ENCODE measurements around the gene LCAT.
"Not testable (repeated sequence)": the region's sequence is repeated elsewhere in the genome, so short reads cannot be mapped to it uniquely, and the experiment has no call there.

The LCAT gene

DNA sequence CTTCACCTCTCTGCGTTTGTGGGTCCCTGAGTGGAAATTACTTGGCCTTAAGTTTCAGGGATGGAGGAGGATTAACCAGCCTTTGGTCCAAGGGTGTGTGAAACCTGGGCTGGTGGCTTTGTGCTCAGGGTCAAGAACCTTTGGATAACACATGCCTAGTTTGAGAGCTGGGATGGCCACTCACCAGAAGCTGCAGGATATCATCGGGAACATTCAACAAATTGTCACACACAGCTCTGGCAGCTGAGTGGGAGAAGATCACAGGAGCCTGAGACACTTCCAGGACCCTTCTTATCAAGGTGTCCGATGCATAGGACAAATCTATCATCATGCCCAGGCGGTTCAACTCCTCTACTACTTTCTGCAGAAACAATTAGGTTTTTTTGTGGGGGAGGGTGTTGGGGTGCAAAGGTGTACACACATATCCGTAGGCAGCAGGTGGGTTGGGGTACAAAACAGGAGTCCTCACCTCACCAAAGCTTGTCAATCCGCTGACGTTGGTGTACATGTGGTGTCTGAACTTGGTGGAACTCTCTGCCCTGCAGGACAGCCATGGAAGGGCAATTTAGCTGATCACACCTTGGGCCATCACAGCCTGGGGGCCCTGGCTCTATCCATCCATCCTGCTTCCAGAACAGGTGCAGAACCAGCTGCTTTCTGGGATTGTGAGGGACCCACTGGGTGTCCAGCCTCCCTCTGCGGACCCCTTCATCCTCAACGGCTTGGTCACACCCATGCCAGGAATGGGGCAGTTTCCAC is 33.7 kb upstream of the LCAT start:
- H3K27me3 ChIP-seq (ENCODE audit: insufficient read depth, low read depth, severe bottlenecking): no peaks in the 10 kb centered on the region
- TF ChIP-seq, protein P1, sequence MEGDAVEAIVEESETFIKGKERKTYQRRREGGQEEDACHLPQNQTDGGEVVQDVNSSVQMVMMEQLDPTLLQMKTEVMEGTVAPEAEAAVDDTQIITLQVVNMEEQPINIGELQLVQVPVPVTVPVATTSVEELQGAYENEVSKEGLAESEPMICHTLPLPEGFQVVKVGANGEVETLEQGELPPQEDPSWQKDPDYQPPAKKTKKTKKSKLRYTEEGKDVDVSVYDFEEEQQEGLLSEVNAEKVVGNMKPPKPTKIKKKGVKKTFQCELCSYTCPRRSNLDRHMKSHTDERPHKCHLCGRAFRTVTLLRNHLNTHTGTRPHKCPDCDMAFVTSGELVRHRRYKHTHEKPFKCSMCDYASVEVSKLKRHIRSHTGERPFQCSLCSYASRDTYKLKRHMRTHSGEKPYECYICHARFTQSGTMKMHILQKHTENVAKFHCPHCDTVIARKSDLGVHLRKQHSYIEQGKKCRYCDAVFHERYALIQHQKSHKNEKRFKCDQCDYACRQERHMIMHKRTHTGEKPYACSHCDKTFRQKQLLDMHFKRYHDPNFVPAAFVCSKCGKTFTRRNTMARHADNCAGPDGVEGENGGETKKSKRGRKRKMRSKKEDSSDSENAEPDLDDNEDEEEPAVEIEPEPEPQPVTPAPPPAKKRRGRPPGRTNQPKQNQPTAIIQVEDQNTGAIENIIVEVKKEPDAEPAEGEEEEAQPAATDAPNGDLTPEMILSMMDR (IDR thresholded peaks at IDR 0.05; ENCODE audit: low read depth, low read length): no peak
- no peak overlapping the region for H3K27ac ChIP-seq
- H3K9me3 ChIP-seq (ENCODE audit: severe bottlenecking): no peaks in the 10 kb centered on the region
- H3K4me3 ChIP-seq (ENCODE audit: low read depth, low read length): no peak overlapping the region
- no peak for DNase-seq
- no peaks in the 10 kb centered on the region for H3K36me3 ChIP-seq

- Histone ChIP-seq H3K4me3 (ENCODE audit: low read depth, low read length) (no peak overlapping the region), H3K27me3 (ENCODE audit: insufficient read depth, low read depth, severe bottlenecking) (no peaks in the 10 kb centered on the region), H3K36me3 (no peaks in the 10 kb centered on the region), H3K9me3 (ENCODE audit: severe bottlenecking) (no peaks in the 10 kb centered on the region), H3K27ac (no peak overlapping the region)
- DNase-seq: no peak
- TF ChIP-seq, protein P1 (IDR thresholded peaks at IDR 0.05; ENCODE audit: low read depth, low read length): no peak
These were observed 33.1 kb upstream of the LCAT start for GRCh38 chr16:67977005-67977404.

DNA sequence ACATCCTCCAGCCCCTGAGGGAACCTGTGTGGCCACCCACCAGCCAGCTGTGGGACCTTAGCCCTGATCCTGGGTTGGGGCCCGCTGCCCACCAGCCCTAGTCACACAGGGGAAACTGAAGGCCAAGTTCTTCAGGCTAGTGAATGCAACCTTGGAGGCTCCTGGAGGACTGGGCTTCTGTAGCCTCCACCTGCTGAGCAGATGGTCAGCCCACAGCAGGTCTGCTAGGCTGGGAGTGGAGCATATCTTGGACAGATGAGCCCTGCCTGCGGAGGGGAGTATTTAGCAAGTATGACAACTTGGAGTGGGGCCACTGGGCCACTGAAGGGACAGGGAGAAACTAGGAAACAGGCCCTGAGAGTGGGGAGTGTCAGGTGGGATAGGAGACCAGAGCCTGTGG is 32.3 kb upstream of the LCAT start:
- H3K27me3 ChIP-seq (ENCODE audit: insufficient read depth, low read depth, severe bottlenecking): no peaks in the 10 kb centered on the region
- no peaks in the 10 kb centered on the region for H3K9me3 ChIP-seq (ENCODE audit: severe bottlenecking)
- DNase-seq: peak; percentile 30
- H3K4me3 ChIP-seq (ENCODE audit: low read depth, low read length): no peak overlapping the region
- TF ChIP-seq, protein P1 (IDR thresholded peaks at IDR 0.05; ENCODE audit: low read depth, low read length): no peak
- no peaks in the 10 kb centered on the region for H3K36me3 ChIP-seq
- H3K27ac ChIP-seq: no peak overlapping the region

DNA sequence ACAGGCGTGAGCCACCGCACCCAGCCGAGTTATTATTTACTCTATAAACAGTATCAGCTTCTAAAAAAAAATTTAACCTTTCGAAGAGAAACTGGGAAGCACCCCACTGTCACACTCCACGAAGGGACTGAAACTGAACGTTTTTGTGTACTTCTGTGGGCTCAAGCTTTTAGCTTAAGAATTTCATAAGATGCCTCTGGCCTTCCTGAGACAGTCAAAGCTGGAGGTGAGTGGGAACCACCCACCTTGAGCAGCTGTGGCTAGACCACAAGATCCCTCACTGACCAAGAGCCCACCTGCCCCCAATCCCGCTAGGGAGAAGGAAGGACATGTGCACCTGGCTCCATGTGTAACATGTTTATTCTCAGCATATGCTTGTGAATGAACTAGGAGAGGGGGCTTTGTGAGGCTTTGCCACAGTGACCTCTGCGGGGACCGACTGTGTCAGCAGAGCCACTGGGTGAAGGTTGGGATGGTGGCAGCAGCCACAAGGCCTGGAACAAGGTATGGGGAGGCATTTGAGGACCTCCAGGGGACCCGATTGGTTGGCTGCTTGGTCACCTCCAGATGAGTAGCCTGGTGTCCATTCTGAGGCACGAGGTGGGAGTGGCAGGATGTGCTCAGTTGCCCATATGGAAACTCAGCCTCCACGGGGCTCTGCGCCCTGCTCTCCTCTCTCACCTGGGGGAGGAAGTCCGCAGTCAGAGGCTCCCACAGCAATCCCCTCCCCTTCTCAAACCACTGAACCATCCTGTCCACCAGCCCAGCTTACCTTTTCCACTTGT is 31.6 kb upstream of the LCAT start:
- TF ChIP-seq, protein P1 (IDR thresholded peaks at IDR 0.05; ENCODE audit: low read depth, low read length): no peak
- Histone ChIP-seq H3K9me3 (ENCODE audit: severe bottlenecking) (no peaks in the 10 kb centered on the region), H3K4me3 (ENCODE audit: low read depth, low read length) (no peak overlapping the region), H3K27me3 (ENCODE audit: insufficient read depth, low read depth, severe bottlenecking) (no peaks in the 10 kb centered on the region), H3K27ac (no peak overlapping the region), H3K36me3 (no peaks in the 10 kb centered on the region)
- no peak for DNase-seq

- not testable (repeated sequence) for H3K9me3 ChIP-seq (ENCODE audit: severe bottlenecking); H3K27ac ChIP-seq; H3K27me3 ChIP-seq (ENCODE audit: insufficient read depth, low read depth, severe bottlenecking); DNase-seq; H3K36me3 ChIP-seq; H3K4me3 ChIP-seq (ENCODE audit: low read depth, low read length)
These were observed 28.4 kb upstream of the LCAT start for GRCh38 chr16:67972285-67972684.

- TF ChIP-seq, protein P1 (IDR thresholded peaks at IDR 0.05; ENCODE audit: low read depth, low read length): no peak
- DNase-seq: no peak
- no peak overlapping the region for H3K4me3 ChIP-seq (ENCODE audit: low read depth, low read length)
- no peak overlapping the region for H3K27ac ChIP-seq
- H3K27me3 ChIP-seq (ENCODE audit: insufficient read depth, low read depth, severe bottlenecking): no peaks in the 10 kb centered on the region
- no peaks in the 10 kb centered on the region for H3K9me3 ChIP-seq (ENCODE audit: severe bottlenecking)
- no peaks in the 10 kb centered on the region for H3K36me3 ChIP-seq
These were observed 27.2 kb upstream of the LCAT start for GRCh38 chr16:67971111-67971510.
